Limb (tissue), 2 donors: ENCODE results near the gene TAGLN3.
"Not testable (repeated sequence)": the region's sequence is repeated elsewhere in the genome, so short reads cannot be mapped to it uniquely, and the experiment has no call there.

Experiments used
- DNase-seq, 2 donors: peaks; one replicate each; pipeline ENCODE4 v3.0.0-alpha.2; 2016; ENCODE audit errors: extremely low spot score in 2 of 2

TAGLN3 gene

DNA sequence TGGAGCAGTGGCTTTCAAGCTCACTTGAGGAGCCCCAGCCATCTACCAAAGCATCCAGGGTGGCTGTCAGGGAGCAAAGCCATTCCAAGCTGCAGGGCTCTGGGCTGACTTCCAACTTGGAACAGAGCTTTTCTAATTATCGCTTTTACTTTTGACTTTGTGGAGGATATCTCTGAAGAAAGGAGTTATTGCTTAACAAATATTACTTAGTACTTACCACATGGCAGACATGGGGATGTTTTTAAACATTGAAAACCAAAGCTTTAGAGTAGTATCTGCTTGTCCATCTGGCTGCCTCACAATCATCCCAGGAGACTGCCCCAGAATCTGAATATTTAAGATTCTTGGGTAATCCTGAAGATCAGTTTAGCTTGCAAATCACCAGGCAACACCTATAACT is 8.9 kb downstream of the TAGLN3 start:
- no peak for DNase-seq

DNA sequence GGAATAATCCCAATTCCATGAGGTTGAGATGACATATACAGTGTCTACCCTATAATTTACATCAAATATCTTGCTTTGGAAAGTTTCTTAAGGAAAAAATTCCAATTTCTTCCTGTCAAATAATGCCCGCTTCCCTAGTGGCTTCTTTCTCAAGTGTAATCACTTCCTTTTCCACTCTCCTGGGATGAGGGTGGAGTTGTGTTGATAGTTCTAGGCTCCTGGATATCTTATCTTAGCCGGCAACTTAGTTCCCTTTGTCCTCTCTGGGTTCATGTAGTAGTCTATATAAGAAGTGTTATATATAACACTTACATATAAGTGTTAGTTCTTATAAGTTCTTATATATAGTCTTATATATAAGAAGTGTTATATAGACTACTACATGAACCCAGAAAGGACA is 10.9 kb downstream of the TAGLN3 start:
- no peak for DNase-seq

DNA sequence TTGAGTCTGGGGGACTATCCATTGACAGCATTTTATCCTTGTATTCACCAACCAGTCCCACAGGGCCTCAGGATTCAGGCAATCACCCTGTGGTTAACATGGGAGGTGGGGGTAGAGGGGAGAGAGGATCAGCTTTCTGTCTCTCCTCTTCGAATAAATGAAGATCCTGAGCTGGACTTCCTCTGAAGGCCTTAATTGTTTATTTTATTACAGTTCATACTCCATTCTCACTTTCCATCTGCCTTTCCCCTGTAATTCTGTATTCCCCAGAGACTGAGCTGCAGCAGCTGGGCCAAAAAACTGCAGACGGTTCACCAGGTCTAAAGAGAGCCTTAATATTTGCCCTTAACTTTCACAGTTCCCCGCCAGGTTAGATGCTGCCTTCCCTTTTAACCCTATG is 11.9 kb downstream of the TAGLN3 start:
- DNase-seq: peak in 1 of 2 donors; percentile 23

DNA sequence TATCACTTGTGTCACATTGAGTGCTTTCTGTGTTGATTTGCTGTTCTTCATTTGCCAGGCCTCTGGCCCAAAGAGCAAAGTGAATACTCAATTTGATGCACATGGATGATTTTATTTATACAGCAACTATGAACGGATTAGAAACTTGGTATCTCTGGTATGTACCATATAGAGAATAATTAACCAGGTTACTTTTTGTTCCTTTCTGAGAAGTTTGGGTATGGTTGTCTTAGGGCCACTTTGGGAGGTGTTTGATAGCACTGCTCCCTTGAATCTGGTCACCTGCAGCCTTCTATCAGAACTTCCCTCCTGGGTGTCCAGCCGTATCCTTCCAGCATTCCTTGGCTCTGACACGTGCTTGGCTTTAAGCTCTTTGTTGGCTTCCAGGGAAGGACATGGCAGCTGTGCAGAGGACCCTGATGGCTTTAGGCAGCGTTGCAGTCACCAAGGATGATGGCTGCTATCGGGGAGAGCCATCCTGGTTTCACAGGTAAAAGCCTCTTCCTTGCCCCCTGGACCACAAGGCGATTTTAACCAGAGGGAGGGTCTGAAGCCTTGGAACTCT is 12.7 kb downstream of the TAGLN3 start:
- DNase-seq: no peak

DNA sequence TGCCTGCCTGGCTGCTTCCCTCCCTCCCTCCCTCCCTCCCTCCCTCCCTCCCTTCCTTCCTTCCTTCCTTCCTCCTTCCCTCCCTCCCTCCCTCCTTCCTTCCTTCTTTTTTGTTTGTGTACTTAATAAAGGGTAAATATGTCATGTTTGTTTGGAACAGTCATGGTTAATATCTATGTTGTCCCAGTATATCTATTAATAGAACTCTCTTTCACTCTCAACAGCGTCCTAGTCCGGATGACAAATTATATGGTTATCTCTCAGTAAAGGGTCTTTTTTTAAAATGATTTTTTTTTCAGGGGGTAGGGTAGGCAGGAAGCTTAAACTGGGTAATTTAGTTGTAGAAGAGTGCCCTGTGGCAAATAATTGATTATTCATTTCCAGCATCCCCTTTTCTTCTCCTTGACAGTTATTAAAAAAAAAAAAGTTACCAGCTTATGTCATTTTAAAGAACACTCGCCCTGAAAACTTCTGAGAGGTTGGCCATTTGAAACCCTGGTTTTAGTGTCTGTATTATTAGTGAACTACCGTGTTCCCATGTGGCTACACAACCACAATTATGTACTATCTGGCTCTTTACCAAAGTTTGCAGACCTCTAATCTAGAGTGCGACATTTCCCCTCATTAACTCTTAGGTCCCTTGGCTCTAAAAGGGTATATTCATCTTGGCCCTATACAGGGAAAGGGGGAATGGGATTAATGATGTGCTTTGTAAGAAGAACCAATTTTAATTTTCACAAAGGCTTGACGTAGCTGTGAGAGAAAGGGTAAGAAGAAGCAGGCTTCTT is 13.7 kb downstream of the TAGLN3 start:
- no peak for DNase-seq

DNA sequence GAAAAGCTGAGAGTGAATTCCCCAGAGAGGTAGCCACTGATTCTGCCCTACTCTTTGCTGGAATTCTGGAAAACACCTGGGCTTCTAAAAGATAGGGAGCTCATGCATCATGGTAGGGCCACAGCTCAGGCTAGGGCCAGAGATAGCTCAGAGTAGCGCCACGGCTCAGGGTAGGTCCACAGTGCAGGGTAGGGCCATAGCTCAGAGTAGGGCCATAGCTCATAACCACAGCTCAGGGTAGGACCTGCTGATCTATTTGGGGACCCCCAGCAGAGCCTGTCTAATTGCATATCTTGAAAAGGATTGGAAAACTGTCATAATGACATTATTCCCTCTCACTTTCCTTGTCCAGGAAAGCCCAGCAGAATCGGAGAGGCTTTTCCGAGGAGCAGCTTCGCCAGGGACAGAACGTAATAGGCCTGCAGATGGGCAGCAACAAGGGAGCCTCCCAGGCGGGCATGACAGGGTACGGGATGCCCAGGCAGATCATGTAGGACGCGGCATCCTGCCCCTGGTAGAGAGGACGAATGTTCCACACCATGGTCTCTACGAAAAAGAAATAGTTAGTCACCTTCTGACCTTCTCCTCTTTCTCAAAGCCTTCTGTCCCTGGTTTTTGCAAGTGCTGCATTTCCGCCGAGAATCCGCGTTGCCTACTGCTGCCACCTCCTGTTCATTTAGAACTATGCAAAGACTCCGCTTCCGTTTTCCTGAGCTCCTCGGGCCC is 14.5 kb downstream of the TAGLN3 start:
- DNase-seq: peak; percentile 69 to 80

DNA sequence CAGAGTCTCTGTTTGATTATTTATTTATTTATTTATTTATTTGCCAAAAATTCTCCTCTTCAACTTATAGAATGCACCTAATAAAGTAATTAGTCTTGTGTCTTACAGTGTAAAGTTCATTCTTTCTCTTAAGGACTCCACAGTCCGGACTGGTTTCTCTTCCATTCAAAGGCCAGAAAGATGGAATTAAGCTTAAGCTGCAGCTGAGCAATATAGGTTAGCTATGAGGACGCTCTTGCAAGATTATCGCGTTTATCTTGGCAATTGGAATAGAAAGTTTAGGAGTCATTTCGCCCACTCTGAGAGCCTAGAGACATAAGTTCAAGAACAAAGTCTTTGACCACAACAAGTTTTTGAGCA is 15.0 kb downstream of the TAGLN3 start:
- no peak for DNase-seq

DNA sequence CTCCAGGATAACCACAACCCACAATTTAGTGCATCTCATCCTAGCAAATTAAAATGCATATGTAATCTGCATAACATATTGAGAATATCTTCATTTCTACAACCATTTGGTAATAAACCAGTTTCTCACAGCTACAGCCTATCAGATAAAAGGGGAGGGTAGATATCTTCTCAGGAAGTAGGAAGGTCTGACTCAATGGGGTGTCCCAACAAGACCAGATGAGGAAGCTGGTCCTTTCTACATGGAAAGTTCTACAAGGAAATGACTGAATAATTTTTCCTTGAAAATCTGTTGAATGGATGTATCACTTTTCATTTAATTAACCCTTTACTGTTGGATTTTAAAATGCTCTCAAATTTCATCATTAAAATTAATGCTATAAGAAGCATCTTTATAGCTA is 18.4 kb downstream of the TAGLN3 start:
- no peak for DNase-seq

DNA sequence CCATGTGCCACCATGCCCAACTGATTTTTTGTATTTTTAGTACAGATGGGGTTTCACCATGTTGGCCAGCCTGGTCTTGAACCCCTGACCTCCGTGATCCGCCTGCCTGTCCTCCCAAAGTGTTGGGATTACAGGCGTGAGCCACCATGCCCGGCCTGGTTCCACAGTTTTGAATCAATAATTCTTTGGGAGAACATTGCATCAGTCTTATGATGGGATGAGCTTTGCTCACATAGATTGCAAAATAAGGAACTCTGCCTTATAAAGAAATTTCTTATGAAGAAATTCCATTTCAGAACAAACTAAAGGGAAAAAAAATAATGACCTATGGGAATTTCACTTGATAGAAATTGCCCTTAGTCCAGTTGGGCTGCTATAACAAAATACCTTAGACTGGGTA is 20.0 kb downstream of the TAGLN3 start:
- DNase-seq: no peak

DNA sequence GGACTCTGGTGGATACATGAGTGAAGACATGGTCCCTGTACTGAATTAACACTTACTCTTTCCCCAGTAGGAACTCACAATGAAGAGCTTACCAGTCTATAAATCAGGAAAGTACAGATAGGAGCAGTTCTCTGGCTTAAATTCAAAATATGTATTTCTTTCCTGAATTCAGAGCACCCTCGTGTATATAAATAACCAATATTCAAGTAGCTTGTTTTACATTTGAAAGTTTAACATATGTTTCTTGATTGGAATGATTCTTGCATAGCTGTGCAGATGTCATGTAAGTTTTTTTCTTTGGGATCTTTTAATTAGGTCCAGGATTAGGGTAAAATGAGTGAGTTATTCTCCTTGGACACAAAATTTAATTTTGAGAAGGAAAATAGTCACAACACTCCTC is 21.0 kb downstream of the TAGLN3 start:
- DNase-seq: no peak

DNA sequence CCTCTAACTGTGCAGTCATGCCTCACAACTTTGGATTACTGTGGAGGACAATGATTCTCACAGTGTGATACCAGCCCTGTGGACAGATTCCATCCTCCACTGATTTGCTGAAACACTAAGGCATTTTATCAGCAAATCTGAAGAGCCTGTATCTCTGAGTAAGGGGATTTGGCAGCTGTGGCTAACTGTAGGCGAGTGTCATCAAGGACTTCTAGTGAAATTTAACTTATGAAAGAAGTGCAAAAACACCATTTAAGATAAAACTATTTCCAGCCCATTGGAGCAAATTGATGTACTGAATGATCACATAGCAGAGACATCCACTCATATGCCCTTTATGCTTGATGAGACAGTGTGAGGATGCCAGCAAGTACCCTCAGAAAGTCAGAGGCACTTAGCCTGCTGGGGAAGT is 22.0 kb downstream of the TAGLN3 start:
- DNase-seq: no peak

DNA sequence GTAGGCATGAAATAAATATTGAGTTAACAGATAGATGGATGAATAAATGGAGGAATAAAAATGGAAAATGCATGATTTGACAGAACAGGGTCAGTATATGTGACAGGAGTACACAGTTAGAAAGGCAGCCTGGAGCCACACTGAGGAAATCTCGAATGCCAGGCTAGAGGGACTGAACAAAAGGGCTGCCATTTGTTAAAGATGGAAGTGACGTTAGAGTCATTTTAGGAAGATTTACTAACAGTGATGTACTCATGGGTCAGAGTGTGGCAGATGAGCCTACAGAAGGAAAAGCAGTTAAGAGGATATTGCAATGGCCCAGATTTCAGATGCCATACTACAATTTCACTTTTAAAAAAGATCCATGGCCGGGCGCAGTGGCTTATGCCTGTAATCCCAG is 28.4 kb downstream of the TAGLN3 start:
- no peak for DNase-seq

DNA sequence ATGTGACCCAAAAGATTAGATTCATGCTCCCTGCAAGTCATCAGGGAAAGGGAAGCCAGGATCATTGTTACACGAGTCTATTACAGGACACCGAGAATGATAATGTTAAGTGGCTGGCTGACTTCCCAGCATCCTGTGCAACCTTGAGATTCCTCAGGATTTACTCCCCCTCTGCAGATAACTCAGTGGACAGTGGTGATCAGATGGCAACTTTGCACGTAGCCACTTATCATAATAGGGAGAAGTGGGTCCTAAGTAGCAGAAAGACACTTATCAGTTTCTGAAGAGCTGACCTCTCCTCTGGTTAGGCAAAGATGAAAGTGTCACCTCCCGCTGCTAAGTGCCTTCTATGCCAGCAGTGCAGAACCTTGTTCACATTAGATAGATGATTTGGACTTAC is 29.1 kb downstream of the TAGLN3 start:
- no peak for DNase-seq

DNA sequence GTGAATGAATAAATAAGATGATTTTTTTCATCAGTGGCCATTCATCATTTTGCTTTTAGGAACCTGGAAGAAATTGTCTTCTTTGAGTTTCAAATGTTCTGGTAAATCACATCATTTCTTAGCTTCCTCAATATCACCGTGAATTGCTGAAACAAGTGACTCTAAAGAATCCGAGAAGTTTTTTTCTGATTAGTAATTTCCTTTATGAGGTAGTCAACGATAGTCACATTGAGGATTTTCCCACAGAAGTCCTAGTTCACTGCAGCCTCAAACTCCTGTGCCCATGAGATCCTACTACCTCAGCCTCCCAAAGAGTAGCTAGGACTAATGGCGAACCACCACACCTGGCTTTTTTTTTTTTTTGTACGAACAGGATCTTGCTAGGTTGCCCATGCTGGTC is 32.2 kb downstream of the TAGLN3 start:
- no peak for DNase-seq

DNA sequence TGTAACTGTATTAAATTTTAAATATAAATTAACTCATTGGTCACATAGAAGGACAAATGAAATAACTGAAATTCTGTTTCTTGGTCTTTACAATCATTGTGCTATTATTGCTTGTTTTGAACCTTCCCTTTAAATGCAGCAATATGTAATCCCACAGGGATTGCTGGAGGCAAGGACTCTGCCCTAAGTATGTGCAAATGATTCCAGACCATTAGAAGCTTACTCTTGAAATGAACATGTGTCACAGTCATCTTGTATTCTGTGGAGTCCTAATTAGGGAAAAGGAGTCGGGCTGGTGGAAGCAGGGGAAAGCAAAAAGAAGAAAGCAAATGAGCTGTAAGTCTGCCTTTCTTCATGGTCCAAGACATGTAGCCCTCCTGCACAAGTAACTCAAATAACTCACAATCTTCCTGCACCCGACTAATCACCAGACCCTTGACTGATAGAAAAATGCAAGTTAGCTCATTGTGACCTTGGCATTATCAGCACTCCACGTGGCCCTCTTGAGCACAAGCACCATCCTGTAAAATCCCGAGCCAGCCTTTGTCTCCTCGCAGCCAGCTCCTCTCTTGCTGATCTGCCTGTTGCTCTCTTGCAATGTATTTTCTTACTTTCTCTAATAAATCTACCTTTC is 33.5 kb downstream of the TAGLN3 start:
- no peak for DNase-seq

DNA sequence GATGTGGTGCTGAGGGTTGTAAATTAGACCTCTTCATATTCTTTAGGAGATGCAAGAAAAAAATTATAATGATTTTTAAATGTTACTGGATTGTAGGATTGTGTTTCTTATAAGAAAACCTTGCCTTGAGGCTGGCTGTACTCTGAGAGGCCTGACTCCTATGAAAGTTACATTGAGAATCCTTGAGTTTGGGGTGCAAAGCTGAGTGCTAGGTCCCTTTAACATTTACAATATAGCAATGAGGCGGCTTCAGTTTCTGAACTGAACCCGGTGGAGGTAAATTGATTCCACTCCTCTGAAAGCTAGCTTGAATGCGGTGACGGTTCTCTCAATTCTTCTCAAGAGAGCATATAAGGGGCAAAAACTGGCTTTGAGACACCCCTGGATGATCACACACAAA is 35.7 kb downstream of the TAGLN3 start, which contains the start of gene TMPRSS7:
TSS of gene TMPRSS7 (plus strand) at position 301 of the 400 bp plus-strand sequence. CDS start 110 bp downstream, outside the sequence.
- DNase-seq: no peak

DNA sequence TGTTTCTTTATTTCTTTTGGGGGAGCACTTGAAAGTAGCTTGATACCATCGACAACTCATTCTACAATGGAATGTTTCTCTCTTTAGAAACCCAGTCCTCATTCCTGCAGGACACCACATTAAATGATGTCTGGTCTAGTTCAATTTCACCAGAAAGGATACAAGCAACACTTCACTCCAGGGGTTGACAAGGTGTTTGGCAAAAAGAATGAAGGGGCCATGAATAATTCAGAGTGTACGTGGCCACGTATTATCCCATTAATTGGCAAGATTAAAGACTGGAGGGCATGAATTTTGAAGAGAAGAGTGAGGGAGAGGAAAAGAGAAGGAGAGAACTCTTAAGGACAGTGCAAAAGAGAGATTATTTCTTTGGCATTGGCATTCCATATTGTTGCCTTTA is 36.5 kb downstream of the TAGLN3 start:
- DNase-seq: no peak

DNA sequence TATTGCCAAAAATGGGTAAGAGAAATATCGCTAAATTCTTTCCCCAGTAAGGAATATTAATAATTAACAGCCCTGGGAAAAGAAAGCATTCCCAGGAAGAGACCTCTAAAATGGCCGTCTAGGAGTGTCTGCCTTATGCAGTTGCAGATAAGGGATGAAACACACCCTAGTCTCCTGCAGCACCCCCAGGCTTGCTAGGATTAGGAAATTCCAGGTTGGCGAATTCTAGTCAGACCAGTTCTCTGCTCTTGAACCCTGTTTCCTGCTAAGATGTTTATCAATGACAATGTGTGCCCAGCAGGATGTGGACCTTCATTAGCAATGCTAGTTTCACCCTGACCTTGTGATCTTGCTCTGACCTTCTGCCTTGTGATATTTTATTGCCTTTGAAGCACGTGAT is 38.5 kb downstream of the TAGLN3 start:
- not testable (repeated sequence) for DNase-seq

DNA sequence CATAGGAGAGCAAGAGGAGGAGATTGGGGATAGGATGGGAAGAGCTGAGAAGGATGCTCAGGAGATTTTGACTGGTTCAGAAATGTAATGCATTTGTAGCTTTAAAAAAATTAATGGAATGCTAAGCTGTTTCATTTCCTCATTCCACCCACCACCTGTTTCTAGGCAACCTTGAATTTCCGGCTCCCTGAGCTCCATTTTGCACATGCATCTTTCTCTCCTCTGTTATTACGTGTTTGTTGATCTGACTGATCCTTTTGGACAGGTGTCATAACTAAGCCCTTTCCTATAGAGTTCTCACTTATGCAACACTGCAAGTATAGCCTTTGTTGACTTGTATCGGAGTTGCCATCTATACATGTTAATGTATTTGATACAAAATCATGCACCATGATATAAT is 40.1 kb downstream of the TAGLN3 start:
- DNase-seq: no peak

DNA sequence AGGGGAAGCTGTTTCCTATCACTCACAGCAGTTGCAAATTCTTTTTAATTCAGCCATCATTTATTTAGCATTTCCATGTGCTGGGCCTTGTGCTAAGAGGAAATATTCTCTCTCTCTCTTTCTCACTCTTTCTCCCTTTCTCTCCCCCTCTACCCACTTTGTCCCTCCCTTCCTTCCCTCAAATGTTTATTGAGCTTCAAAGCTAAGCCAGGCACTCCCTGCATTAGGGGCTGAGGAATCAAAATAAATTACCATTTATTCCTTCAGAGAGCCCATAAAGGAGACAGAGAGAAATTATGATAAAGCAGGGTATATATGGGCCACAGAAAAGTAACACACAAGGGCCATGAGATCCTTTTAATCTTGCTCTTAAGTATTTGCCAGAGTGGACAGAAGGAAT is 42.6 kb downstream of the TAGLN3 start:
- DNase-seq: no peak

DNA sequence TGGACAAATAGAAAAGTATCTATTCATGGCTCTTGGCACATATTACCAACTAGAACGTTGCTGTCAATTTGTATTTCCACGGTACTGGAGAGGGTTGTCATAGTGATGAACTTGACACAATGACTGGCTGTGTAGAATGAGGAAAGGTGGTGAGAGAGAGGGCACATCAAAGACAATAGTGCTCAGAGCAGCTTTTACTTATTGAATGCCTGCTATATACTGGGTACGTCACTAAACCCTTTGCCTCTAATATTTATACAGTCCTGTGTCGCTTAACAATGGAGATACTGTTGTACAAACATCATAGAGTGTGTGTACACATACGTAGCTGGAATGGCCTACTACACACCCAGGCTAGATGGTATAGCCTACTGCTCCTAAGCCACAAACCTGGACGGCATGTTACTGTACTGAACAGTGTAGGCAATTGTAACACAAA is 44.1 kb downstream of the TAGLN3 start:
- DNase-seq: no peak

DNA sequence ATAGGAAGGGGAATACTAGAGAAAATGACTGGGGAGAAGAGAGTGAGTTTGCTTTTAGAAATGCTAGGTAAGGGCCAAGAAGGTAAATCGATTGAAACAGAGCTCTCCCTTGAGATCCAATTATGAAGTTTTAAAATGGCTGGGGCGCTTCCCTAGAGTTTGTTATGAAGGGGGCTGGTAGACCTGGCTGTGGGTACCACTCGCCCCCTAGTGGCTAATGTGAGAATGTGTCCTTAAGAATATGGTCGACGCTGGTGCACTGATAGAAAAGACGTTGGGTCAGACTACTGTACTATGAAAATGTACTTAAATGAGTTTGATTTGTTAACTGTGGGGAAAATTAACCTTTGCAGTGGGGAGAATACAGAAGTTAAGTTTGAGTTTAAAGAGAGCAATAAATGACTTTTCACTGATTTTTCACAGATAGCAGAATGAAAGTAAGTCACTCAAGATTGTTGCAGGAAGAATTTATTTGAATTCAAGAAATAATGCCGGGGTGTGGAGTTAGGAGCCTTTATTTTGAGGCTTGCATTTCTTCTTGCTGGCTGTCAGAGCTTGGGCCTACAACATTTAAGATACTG is 45.0 kb downstream of the TAGLN3 start:
- DNase-seq: peak; percentile 56 to 80
